Chondrocyte (in vitro differentiated cells): ENCODE measurements around the gene LAMA5. TPM values are rescaled to one million over a fixed set of nuclear protein-coding genes. Genes with fewer than 3 reads are reported as not detected.

Source experiments
- DNase-seq: peaks from one replicate; pipeline ENCODE4 v3.0.0; 2021; ENCODE audit warnings: mixed read lengths, low spot score
- H3K27ac Mint-ChIP-seq: one replicate; pipeline ENCODE4 v1.8.0; 2021; ENCODE audit warnings: mild to moderate bottlenecking, moderate library complexity, mixed read lengths; ENCODE audit not compliant: unreplicated experiment
- H3K27me3 Mint-ChIP-seq: 2 replicates; pipeline ENCODE4 v1.8.0; 2021; ENCODE audit warnings: low read depth, mixed read lengths
- H3K36me3 Mint-ChIP-seq: 2 replicates; pipeline ENCODE4 v1.8.0; 2021; ENCODE audit warnings: low read depth, mixed read lengths
- H3K4me1 Mint-ChIP-seq: 2 replicates; pipeline ENCODE4 v1.8.0; 2021; ENCODE audit warnings: low read depth, mild to moderate bottlenecking, mixed read lengths
- H3K4me3 Mint-ChIP-seq: one replicate; pipeline ENCODE4 v1.8.0; 2021; ENCODE audit warnings: mild to moderate bottlenecking, moderate library complexity, mixed read lengths; ENCODE audit not compliant: unreplicated experiment
- H3K9me3 Mint-ChIP-seq: 2 replicates; pipeline ENCODE4 v1.8.0; 2021; ENCODE audit warnings: low read depth, mixed read lengths
- CTCF ChIP-seq: fragments of 200-600 bp; sonication (generic); IDR thresholded peaks from 2 replicates; pipeline ENCODE4 v1.5.0; 2021; ENCODE audit warnings: antibody characterized with exemption, mild to moderate bottlenecking, moderate library complexity
- total RNA-seq: library from RNA; stranded (reverse); gene quantifications from 3 replicates; pipeline ENCODE4 v1.2.1, GENCODE V29; 2021

Gene LAMA5
- total RNA-seq, 1 donor from 2014 or later: 368 TPM

GRCh38 chr20:62362590-62362940, 4.5 kb downstream of the LAMA5 start:
- H3K36me3 Mint-ChIP-seq: peaks cover 1% of the 10 kb centered on the region
- H3K27ac Mint-ChIP-seq: no peak overlapping the region
- no peak for TF ChIP-seq CTCF
- H3K27me3 Mint-ChIP-seq: no peaks in the 10 kb centered on the region
- no peak for DNase-seq
- no peak overlapping the region for H3K4me3 Mint-ChIP-seq
- H3K4me1 Mint-ChIP-seq: peaks cover 65% of the 10 kb centered on the region
- H3K9me3 Mint-ChIP-seq: no peaks in the 10 kb centered on the region

GRCh38 chr20:62361799-62362589, 5.1 kb downstream of the LAMA5 start:
- H3K27me3 Mint-ChIP-seq: no peaks in the 10 kb centered on the region
- no peaks in the 10 kb centered on the region for H3K9me3 Mint-ChIP-seq
- peaks cover 70% of the 10 kb centered on the region for H3K4me1 Mint-ChIP-seq
- no peak overlapping the region for H3K27ac Mint-ChIP-seq
- no peak for TF ChIP-seq CTCF
- peaks cover 1% of the 10 kb centered on the region for H3K36me3 Mint-ChIP-seq
- no peak for DNase-seq
- H3K4me3 Mint-ChIP-seq: no peak overlapping the region

GRCh38 chr20:62360854-62361798, 6.0 kb downstream of the LAMA5 start:
- H3K9me3 Mint-ChIP-seq: no peaks in the 10 kb centered on the region
- no peaks in the 10 kb centered on the region for H3K27me3 Mint-ChIP-seq
- no peak overlapping the region for H3K27ac Mint-ChIP-seq
- no peak overlapping the region for H3K4me3 Mint-ChIP-seq
- DNase-seq: no peak
- peaks cover 79% of the 10 kb centered on the region for H3K4me1 Mint-ChIP-seq
- peaks cover 1% of the 10 kb centered on the region for H3K36me3 Mint-ChIP-seq
- TF ChIP-seq CTCF: no peak

- H3K36me3 Mint-ChIP-seq: peaks cover 1% of the 10 kb centered on the region
- peak overlapping the region; percentile 70 for H3K27ac Mint-ChIP-seq
- DNase-seq: no peak
- no peak for TF ChIP-seq CTCF
- H3K27me3 Mint-ChIP-seq: no peaks in the 10 kb centered on the region
- H3K9me3 Mint-ChIP-seq: no peaks in the 10 kb centered on the region
- H3K4me1 Mint-ChIP-seq: peaks cover 80% of the 10 kb centered on the region
- H3K4me3 Mint-ChIP-seq: no peak overlapping the region
These were observed 7.5 kb downstream of the LAMA5 start for GRCh38 chr20:62359491-62360121.

GRCh38 chr20:62359043-62359490, 8.0 kb downstream of the LAMA5 start:
- TF ChIP-seq CTCF: no peak
- H3K36me3 Mint-ChIP-seq: peaks cover 1% of the 10 kb centered on the region
- H3K27me3 Mint-ChIP-seq: no peaks in the 10 kb centered on the region
- peak overlapping the region; percentile 63 for H3K27ac Mint-ChIP-seq
- H3K9me3 Mint-ChIP-seq: no peaks in the 10 kb centered on the region
- DNase-seq: no peak
- no peak overlapping the region for H3K4me3 Mint-ChIP-seq
- H3K4me1 Mint-ChIP-seq: peaks cover 79% of the 10 kb centered on the region
